CD4-positive, alpha-beta T cell treated with Interleukin-17A for 1 hour (primary cell): ENCODE data around the gene YJU2.
"Not testable (repeated sequence)": the region's sequence is repeated elsewhere in the genome, so short reads cannot be mapped to it uniquely, and the experiment has no call there.

Source experiments
- DNase-seq: peaks from one replicate; pipeline ENCODE4 v3.0.0-alpha.2; 2020

YJU2 gene

DNA sequence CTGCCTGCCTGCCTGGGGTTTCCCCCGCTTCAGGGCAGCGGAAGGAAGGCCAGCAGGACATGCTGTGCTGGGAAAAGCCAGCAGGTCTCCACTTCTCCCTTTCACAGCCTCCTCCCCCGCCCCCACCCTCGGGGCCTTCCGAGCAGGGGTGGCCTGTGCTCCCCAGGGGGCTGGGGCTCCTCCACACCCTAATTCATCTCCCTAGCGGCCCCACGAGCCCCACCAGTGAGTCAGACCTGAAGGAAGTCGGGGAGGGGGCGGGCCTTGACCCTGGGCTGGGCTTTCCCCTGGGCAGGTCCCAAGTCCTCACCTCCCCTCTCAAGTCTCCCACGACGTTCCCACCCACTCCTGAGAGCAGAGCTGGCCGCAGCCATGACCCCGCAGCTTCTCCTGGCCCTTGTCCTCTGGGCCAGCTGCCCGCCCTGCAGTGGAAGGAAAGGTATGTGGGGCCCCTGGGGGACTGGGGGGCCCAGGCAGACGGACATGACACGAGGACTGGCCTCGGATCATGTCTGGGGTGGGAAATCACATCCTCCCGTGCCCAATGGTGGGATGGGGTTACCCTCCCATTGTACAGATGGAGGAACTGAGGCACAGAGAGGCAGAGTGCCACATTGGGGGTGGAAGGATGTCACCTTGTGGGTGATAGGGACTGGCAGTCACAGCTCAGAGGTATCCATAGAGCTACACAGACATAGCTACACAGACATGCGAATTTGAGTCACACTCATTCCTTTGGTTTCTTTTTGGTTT is 17.5 kb upstream of the YJU2 start, which contains the start of gene EBI3:
TSS of gene EBI3 (plus strand) at position 345 of the 753 bp plus-strand sequence. CDS start at position 373, 28 bp downstream.
- peak; percentile 9 for DNase-seq

DNA sequence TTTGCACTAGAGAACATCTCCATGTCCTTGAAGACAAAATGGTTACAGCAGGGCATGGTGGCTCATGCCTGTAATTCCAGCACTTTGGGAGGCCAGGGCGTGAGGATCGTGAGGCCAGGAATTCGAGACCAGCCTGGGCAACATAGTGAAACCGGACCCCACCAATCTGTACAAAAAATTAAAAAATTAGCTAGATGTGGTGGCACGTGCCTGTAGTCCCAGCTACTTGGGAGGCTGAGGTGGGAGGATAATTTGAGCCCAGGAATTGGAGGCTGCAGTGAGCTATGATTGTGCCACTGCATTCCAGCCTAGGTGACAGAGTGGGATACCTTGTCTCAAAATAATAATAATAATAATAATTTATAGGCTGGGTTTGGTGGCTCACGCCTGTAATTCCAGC is 16.6 kb upstream of the YJU2 start:
- not testable (repeated sequence) for DNase-seq

- DNase-seq = not testable (repeated sequence)
Observed at GRCh38 chr19:4231521-4231920, 15.4 kb upstream of the YJU2 start.

- not testable (repeated sequence) for DNase-seq
Observed at GRCh38 chr19:4232139-4232538, 14.7 kb upstream of the YJU2 start.

DNA sequence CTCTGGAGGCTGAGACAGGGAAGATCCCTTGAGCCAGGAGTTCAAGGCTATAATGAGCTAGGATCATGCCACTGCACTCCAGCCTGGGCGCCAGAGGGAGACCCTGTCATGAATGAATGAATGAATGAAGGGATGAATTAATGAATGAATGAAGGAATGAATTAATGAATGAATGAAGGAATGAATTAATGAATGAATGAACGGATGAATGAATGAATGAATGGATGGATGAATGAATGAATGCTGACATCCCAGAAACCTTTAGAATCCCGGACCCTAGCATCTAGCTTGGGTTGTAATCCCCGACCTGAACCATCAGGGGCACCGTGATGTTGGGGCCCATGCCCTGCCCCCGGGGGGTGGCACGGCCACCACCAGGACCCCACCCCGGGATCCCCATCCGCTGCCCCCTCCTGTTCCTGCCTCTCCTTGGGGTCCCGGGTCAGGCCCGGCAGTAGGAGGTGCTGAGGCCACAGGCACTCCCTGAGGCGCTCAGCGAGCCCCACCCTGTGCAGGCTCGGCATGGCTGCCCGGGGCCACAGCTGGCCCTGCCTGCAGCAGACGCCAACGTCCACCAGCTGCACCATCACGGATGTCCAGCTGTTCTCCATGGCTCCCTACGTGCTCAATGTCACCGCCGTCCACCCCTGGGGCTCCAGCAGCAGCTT is 14.1 kb upstream of the YJU2 start:
- no peak for DNase-seq

DNA sequence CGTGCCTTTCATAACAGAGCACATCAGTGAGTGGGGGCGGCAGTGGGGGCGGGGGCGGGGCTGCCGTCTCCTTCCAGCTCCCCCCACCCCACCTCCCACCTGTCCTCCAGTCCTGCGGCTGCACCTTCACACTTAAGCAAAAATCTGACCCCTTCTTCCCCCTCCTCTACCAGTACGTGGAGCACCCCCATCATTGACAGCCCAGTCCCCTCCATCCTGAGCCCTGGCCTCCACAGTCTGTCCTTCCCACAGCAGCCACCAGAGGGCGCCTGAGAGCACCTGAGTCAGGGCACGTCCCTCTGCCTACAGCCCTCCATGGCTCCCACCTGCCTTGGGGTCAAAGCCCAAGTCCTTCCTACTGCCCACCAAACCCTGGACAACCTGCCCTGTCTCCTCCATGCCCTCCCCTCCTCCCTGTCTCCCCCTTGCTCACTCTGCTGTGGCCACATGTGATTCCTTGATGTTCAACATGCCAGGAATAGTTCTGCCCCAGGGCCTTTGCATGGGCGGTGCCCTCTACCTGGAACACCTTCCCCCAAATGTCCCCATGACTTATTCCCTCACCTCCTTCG is 13.5 kb upstream of the YJU2 start:
- DNase-seq = peak; percentile 61

DNA sequence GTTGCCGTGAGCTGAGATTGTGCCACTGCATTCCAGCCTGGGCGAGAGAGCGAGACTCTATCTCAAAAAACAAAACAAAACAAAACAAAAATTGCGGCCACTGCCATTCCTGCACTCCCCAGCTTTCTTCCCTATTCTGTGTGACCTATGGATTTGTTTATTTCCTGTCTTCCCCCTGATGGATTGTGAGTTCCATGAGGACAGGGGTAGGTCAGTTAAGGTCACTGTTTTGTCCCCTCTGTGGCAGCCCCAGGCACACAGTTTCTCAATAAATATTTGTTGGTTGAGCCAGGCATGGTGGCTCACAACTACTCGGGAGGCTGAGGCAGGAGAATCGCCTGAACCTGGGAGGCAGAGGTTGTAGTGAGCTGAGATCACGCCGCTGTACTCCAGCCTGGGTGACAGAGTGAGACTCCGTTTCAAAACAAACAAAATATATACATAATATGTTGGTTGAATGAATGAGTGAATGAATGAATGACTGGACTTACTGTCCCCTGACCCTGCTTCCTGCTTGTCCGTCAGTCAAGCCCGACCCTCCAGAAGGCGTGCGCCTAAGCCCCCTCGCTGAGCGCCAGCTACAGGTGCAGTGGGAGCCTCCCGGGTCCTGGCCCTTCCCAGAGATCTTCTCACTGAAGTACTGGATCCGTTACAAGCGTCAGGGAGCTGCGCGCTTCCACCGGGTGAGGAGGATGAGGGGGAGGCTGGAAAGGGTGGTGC is 12.6 kb upstream of the YJU2 start:
- DNase-seq = no peak

DNA sequence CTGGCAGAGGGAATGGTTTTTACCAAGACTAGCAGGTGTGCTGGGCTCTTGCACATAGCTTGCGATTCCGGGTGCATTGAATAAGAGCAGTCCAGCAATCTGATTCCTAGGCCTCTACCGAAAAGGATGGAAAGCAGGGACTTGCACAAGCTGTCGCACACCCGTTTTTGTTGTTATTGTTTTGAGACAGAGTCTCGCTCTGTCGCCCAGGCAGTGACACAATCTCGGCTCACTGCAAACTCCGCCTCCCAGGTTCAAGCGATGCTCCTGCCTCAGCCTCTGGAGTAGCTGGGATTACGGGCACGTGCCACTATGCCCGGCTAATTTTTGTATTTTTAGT is 12.0 kb upstream of the YJU2 start:
- DNase-seq = no peak

DNA sequence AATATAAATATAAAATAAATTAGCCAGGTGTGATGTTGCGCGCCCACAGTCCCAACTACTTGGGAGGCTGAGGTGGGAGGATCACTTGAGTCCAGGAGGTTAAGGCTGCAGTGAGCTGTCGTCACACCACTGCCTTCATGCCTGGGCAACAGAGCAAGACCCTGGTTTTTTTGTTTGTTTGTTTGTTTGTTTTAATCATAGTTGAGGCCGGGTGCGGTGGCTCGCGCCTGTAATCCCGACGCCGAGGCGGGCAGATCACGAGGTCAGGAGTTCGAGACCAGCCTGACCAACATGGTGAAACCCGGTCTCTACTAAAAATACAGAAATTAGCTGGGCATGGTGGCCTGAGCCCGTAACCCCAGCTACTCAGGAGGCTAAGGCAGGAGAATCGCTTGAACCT is 9.4 kb upstream of the YJU2 start:
- DNase-seq = not testable (repeated sequence)

DNA sequence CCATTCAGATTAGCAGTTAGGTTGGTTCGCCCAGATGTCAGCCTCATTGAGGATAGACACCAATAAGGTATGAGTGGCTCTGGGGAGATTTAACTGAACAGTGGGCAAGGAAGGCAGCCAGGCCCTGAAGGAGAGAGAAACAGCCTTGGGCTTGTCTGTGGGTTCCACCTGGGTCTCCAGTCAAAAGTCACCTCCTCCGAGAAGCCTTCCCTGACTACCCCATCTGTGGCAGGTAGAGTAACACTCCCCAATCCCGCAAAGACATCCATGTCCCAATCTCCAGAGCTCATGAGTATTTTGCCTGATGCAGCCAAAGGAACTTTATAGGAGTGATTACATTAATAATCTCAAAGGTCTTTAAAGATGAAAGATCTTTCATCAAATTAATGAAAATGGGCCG is 8.0 kb upstream of the YJU2 start:
- DNase-seq = no peak

DNA sequence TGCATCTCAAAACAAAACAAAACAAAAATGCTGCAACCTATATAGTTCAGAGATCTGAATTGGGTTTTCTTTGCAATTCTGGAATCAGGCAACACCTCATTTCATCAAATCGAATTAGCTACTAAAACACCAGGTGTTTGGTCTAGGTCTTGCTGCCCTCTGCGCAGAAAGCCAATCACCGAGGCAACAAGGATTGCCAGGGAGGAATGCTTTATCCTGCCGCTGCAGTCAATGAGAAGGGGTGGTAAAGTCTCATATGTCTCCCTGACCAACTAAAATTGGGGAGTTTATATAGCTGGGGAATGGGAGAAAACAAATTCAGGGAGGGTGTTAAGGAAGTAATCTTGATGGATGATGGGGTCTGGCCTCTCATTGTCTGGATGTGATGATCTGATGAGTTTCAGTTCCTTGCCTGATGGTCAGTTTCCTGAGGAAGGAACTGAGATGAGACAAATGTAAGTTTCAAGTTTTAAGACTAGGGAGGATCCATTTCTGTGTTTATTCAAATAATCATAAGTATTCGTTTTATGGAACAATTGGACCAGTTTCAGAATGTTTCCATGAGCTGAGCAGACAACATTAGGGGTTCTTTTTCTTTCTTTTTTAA is 5.0 kb upstream of the YJU2 start:
- DNase-seq = no peak

- DNase-seq = not testable (repeated sequence)
Observed at GRCh38 chr19:4245938-4246337, 942 bp upstream of the YJU2 start.

DNA sequence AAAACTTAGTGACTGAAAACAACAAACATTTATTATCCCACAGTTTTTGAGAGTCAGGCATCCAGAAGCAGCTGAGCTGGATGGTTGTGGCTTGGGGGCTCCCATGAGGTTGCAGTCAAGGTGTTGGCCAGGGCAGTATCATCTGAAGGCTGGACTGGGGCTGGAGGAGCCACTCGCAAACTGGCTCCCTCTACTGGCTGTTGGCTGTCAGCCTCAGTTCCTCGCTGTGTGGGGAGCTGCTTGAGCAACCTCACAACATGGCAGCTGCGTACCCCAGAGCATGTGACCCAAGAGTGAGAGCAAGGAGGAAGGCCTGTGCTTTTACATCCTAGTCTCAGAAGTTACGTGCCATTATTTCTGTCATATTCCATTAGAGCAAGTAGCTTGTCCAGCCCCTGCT is 9.7 kb downstream of the YJU2 start:
- DNase-seq = no peak

DNA sequence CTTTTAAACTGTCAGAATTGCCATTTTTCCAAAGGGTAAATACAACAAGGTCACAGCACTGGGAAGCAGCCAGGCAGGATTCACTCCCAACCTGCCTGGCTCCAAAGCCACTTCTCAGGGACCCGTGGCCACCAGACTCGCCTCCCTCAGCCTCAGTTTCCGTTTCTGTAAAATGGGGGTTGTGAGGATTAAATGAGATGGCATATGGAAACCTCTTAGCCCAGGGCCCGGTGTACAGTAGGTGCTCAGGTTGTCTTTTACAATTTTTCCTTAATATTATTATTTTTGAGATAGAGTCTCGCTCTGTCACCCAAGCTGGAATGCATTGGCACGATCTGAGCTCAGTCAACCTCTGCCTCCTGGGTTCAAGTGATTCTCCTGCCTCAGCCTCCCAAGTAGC is 10.1 kb downstream of the YJU2 start:
- no peak for DNase-seq

DNA sequence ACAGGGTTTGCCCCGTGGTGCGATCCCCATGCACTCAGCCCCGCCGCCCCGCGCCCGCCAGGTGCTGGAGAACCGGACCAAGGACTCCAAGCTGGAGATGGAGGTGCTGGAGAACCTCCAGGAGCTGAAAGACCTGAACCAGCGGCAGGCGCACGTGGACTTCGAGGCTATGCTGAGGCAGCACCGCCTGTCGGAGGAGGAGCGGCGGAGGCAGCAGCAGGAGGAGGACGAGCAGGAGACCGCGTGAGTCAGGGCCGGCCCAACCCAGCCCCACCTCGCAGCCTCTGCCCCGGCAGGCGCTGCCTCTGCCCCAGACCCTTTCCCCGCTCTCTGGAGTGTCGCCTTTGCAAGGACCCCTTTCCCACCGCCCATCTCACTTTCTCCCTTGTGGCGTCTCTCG is 11.3 kb downstream of the YJU2 start:
- DNase-seq = no peak

DNA sequence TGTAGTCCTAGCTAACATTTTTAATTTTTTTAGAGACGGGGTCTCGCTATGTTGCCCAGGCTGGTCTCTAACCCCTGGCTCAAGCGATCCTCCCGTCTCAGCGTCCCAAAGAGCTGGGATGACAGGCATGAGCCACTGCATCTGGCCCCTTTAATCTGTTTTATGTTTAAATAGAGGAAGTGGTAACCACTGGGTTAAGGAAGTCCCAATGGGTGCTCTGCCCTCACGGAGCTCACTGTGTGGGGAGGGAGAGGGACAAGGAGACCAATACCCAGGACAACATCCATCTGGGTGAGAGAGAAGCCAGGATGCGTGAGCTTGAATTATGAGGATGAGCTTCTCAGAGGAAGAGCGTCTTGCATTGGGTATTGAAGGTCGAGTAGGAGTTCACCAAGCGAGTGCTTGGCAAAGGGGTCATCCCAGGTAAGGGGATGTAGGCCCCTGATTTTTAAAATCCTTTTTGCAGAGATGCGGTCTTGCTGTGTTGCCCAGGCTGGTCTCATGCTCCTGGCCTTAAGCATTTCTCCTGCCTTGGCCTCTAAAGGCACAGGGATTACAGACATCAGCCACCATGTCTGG is 13.8 kb downstream of the YJU2 start:
- DNase-seq = no peak

- DNase-seq = peak; percentile 20
Observed at GRCh38 chr19:4264812-4265211, 17.9 kb downstream of the YJU2 start.

DNA sequence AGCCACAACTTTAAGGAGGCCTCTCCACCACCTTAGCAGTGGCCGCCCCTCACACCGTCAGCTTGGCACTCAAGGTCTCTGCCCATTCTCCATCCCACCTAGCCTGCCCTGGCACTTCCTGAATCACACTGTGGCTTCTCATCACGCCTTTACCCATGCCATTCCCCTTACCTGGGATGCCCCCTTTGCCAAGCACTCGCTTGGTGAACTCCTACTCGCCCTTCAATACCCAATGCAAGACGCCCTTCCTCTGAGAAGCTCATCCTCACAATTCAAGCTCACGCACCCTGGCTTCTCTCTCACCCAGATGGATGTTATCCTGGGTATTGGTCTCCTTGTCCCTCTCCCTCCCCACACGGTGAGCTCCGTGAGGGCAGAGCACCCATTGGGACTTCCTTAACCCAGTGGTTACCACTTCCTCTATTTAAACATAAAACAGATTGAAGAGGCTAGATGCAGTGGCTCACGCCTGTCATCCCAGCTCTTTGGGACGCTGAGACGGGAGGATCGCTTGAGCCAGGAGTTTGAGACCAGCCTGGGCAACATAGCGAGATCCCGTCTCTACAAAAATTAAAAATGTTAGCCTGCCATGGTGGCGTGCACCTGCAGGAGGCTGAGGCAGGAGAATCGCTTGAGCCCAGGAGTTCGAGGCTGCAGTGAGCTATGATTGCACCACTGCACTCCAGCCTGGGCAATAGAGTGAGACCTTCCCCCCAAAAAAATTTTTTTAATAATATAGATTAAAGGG is 19.5 kb downstream of the YJU2 start:
- DNase-seq = no peak

GRCh38 chr19:4267101-4267900 is 20.4 kb downstream of the YJU2 start:
- peak; percentile 55 for DNase-seq

DNA sequence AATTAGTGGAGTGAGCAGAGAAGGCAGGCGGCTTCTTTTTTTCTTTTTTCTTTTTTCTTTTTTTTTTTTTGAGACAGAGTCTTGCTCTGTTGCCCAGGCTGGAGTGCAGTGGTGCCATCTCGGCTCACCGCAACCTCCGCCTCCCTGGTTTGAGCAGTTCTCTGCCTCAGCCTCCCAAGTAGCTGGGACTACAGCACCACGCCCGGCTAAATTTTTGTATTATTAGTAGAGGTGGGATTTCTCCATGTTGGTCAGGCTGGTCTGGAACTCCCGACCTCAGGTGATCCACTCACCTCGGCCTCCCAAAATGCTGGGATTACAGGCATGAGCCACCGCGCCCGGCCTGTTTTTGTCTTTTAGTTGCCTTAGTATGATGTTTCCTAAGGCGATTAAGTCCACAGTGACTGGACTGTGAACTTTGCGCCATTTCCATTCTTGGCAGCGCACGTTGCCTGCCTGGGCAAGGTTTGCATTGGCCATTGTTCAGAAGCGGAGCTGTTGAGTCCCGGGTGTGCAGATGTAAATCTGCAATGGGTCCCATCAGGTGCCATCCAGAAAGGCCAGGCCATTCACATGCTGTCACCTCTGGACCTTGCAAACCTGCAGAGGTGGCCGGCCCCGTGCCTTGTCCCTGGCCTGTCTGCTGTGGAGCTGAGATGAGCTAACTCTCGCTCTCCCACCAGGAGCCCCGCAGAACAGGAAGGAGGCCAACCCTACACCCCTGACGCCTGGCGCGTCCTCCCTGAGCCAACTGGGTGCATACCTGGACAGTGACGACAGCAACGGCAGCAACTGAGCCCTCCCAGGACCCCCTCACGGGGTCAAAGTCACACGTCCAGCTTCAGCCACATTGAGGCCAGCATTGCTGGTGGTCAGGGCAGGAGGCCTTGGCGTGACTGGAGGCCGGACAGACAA is 21.3 kb downstream of the YJU2 start:
- DNase-seq = no peak
